Progenitor cell of endocrine pancreas (in vitro differentiated cells): ENCODE results near the gene NPHP4. TPM values are rescaled to one million over a fixed set of nuclear protein-coding genes. Genes with fewer than 3 reads are reported as not detected.

Source experiments
- DNase-seq: peaks from one replicate; pipeline ENCODE4 v3.0.0; 2021; ENCODE audit warnings: low spot score; ENCODE audit not compliant: unreplicated experiment
- H3K27ac Mint-ChIP-seq: 2 replicates; pipeline ENCODE4 v1.8.0; 2021; ENCODE audit warnings: mild to moderate bottlenecking, moderate library complexity, mixed read lengths
- H3K27me3 Mint-ChIP-seq: 2 replicates; pipeline ENCODE4 v1.8.0; 2021; ENCODE audit warnings: mixed read lengths
- H3K36me3 Mint-ChIP-seq: 2 replicates; pipeline ENCODE4 v1.8.0; 2022; ENCODE audit warnings: mixed read lengths; ENCODE audit not compliant: insufficient read depth
- H3K4me1 Mint-ChIP-seq: 2 replicates; pipeline ENCODE4 v1.8.0; 2021; ENCODE audit warnings: low read depth, mixed read lengths
- H3K4me3 Mint-ChIP-seq: 2 replicates; pipeline ENCODE4 v1.8.0; 2021; ENCODE audit warnings: low read depth, mild to moderate bottlenecking, moderate library complexity, mixed read lengths
- H3K9me3 Mint-ChIP-seq: 2 replicates; pipeline ENCODE4 v1.8.0; 2021; ENCODE audit warnings: low read depth, mixed read lengths
- CTCF ChIP-seq: fragments of 200-600 bp; sonication (generic); IDR thresholded peaks from one replicate; pipeline ENCODE4 v1.5.0; 2021; ENCODE audit warnings: antibody characterized with exemption, mild to moderate bottlenecking; ENCODE audit not compliant: unreplicated experiment
- microRNA-seq: library from miRNA; unstranded; fragments of <30 nt; microRNA quantifications from one replicate; pipeline ENCODE4 v1.1.0, GENCODE V29; 2020; ENCODE audit warnings: borderline number of aligned reads; ENCODE audit not compliant: unreplicated experiment
- total RNA-seq: library from RNA; stranded (reverse); gene quantifications from 2 replicates; pipeline ENCODE4 v1.2.1, GENCODE V29; 2021

Gene NPHP4
- total RNA-seq, 1 donor from 2014 or later = 29.9 TPM

GRCh38 chr1:5815211-5815610, 177.0 kb downstream of the NPHP4 start:
- TF ChIP-seq CTCF = no peak
- no peak overlapping the region for H3K4me3 Mint-ChIP-seq
- H3K27me3 Mint-ChIP-seq = peaks cover 11% of the 10 kb centered on the region
- peaks cover 2% of the 10 kb centered on the region for H3K36me3 Mint-ChIP-seq
- H3K9me3 Mint-ChIP-seq = peaks cover 15% of the 10 kb centered on the region
- DNase-seq = no peak
- H3K27ac Mint-ChIP-seq = no peak overlapping the region
- peaks cover 3% of the 10 kb centered on the region for H3K4me1 Mint-ChIP-seq

GRCh38 chr1:5814046-5814619, 178.1 kb downstream of the NPHP4 start:
- Mint-ChIP-seq H3K27me3 (peaks cover 11% of the 10 kb centered on the region), H3K4me3 (no peak overlapping the region), H3K4me1 (peaks cover 3% of the 10 kb centered on the region), H3K27ac (no peak overlapping the region), H3K9me3 (peaks cover 15% of the 10 kb centered on the region), H3K36me3 (peaks cover 2% of the 10 kb centered on the region)
- TF ChIP-seq CTCF = no peak
- no peak for DNase-seq

GRCh38 chr1:5813480-5813879, 178.7 kb downstream of the NPHP4 start:
- Mint-ChIP-seq H3K4me1 (peaks cover 3% of the 10 kb centered on the region), H3K27ac (no peak overlapping the region), H3K4me3 (no peak overlapping the region), H3K27me3 (peaks cover 7% of the 10 kb centered on the region), H3K9me3 (peaks cover 10% of the 10 kb centered on the region), H3K36me3 (peaks cover 1% of the 10 kb centered on the region)
- DNase-seq = no peak
- TF ChIP-seq CTCF = no peak

Small RNA genes within 50 kb of the gene (microRNA-seq; reads per million reads assigned to microRNA genes)
- not detected for gene MIR4689

Other genes starting within 250 kb of the NPHP4 start
- 5.8 and 6.9 TPM in 2 replicates for gene KCNAB2, start 53.5 kb upstream of the NPHP4 start, total RNA-seq
- 0.58 and 0.77 TPM in 2 replicates for gene CHD5, start 187.9 kb upstream of the NPHP4 start, total RNA-seq
- gene RPL22, start 207.2 kb upstream of the NPHP4 start, total RNA-seq = 414 and 432 TPM in 2 replicates
- 50.5 and 55.4 TPM in 2 replicates for gene RNF207, start 213.7 kb upstream of the NPHP4 start, total RNA-seq
- gene ICMT, start 243.5 kb upstream of the NPHP4 start, total RNA-seq = 56.6 and 59.4 TPM in 2 replicates